Ovary (tissue), 9 donors: Measurements from ENCODE around the gene JADE2. TPM values are rescaled to one million over a fixed set of nuclear protein-coding genes. Genes with fewer than 3 reads are reported as not detected.
A peak's percentile ranks its signal among the peaks of the same experiment; 100 is the strongest.

Experiments
- DNase-seq, 5 donors: peaks; one replicate each; pipeline ENCODE4 v3.0.0-alpha.2; 2019 to 2020
- H3K27ac ChIP-seq, 2 donors: fragments of 200-600 bp; one replicate each; pipeline versions ENCODE4 v1.5.1 to v1.8.0; 2019 to 2022
- H3K27me3 ChIP-seq: fragments of 200-600 bp; one replicate; pipeline ENCODE4 v1.8.0; 2022
- H3K36me3 ChIP-seq: fragments of 200-600 bp; sonication (generic); one replicate; pipeline ENCODE4 v1.5.1; 2019
- H3K4me1 ChIP-seq: one replicate; pipeline ENCODE4 v1.8.1; 2013; ENCODE audit warnings: mild to moderate bottlenecking, moderate library complexity; ENCODE audit not compliant: insufficient read depth
- H3K4me3 ChIP-seq: fragments of 200-600 bp; sonication (generic); one replicate; pipeline ENCODE4 v1.5.1; 2017
- H3K9me3 ChIP-seq, 2 donors: fragments of 200-600 bp in 1 of 2; sonication (generic) in 1 of 2; one replicate each; pipeline versions ENCODE4 v1.5.1 to v1.8.1; 2013 to 2019; ENCODE audit warnings: mild to moderate bottlenecking in 1 of 2, moderate library complexity in 1 of 2
- CTCF ChIP-seq, 3 donors: fragments of 450-650 bp in 2 of 3; fragments of 200-600 bp in 1 of 3; IDR thresholded peaks; one replicate each; pipeline versions ENCODE4 v1.5.1 to v1.8.0; 2016 to 2022; ENCODE audit warnings: antibody characterized with exemption in 3 of 3, mild to moderate bottlenecking in 1 of 3
- EP300 ChIP-seq: sonication (generic); formaldehyde crosslinking; IDR thresholded peaks from one replicate; pipeline ENCODE4 v1.6.1; 2017; ENCODE audit warnings: antibody characterized with exemption
- POLR2A ChIP-seq: fragments of 450-650 bp; IDR thresholded peaks from one replicate; pipeline ENCODE4 v1.6.1; 2017; ENCODE audit warnings: antibody characterized with exemption, mild to moderate bottlenecking, moderate library complexity
- WGBS, 3 donors: extraction: QIAGEN DNeasy Blood & Tissue Kit in 1 of 3; methylation state at CpG; one replicate each; pipeline versions ENCODE4 v1.1.5 to v1.1.7; 2013 to 2017; 5-methylcytosine and 5-hydroxymethylcytosine counted together
- intact Hi-C, 4 donors: fragments of 100-400 bp; cut with DNase I; formaldehyde crosslinking; loops; one replicate each; pipeline versions ENCODE4 v1.11.0 to v1.15.1; 2022 to 2023
- polyA plus RNA-seq, 2 donors: library from polyadenylated mRNA; stranded (reverse); fragments of 200-250 nt in 1 of 2; fragments of 350-450 nt in 1 of 2; fragmentation: Illumina TruSeq in 1 of 2; extraction: RNeasy Lipid Tissue Mini Kit (QIAGEN cat#74804) in 1 of 2; gene quantifications; one replicate each; pipeline ENCODE4 v1.2.3, GENCODE V29; 2013 to 2014
- total RNA-seq, 7 donors: library from RNA; depleted of rRNA in 2 of 7; stranded (reverse); fragments of >200 nt in 2 of 7; fragmentation: NEBNext Ultra II Directional in 3 of 7; extraction: Animal tissue kit (Norgen Biotek cat#: 25700) in 3 of 7; gene quantifications; one replicate each; pipeline versions ENCODE4 v1.1.0 to v1.2.4, GENCODE V29; 2016 to 2023
- donor health status: DM: no; HTN: no; CAD: no; lungs with moderate emphysema.
- donor health status: DM: no; HTN: no; CAD: no.
- donor health status: Bipolar disorder and iron deficiency.
- donor health status: DM: yes; HTN: yes; CAD: no.
- donor health status: DM: no; HTN: no; CAD: no.
- donor health status: DM: yes; HTN: yes; CAD: no.

The JADE2 gene
- total and polyA plus RNA-seq, 9 donors: 23.2 to 82.9 (median 66.0) TPM

DNA sequence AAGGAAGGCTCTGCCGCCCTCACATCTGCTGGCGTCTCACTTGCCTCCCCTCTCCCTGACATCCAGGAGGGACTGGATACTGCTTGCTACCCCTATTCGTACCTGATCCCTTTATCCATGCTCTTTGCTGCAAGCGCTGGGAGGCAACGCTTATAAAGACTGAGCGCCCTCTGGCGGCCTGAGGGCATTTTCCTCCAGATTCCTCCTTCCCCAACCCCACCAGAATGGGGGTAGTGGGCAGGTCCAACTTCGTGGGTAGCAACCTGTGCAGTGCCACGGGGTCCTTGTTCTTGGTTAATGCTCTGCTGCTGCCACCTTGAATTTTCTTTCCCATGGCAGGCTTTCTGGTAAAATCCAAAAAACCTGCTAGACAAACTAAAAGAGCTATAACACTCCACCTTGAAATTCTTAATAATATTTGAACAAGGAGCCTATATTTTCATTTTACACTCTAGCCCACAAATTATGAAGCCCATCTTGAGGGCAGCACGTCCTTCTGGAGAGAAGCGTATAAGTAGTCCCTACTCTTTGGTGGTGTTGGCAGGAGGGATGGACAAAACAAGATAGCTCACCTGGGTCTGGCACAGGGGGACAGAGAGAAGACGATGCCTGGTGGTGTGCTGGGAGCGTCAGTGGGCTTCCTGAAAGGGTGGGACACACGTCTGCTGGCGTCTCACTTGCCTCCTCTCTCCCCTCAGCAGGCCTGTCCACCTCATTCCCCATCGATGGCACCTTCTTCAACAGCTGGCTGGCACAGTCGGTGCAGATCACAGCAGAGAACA lies 52.5 kb downstream of the JADE2 start:
- H3K27ac ChIP-seq: no peak overlapping the region
- WGBS, 3 donors: 44 to 46% (median 44%) methylated on average over 17 of the region's 17 CpGs
- TF ChIP-seq EP300 (no peak), CTCF (IDR thresholded peaks at IDR 0.05) (peak; percentile 59 to 77 (median 70)), POLR2A (no peak)

DNA sequence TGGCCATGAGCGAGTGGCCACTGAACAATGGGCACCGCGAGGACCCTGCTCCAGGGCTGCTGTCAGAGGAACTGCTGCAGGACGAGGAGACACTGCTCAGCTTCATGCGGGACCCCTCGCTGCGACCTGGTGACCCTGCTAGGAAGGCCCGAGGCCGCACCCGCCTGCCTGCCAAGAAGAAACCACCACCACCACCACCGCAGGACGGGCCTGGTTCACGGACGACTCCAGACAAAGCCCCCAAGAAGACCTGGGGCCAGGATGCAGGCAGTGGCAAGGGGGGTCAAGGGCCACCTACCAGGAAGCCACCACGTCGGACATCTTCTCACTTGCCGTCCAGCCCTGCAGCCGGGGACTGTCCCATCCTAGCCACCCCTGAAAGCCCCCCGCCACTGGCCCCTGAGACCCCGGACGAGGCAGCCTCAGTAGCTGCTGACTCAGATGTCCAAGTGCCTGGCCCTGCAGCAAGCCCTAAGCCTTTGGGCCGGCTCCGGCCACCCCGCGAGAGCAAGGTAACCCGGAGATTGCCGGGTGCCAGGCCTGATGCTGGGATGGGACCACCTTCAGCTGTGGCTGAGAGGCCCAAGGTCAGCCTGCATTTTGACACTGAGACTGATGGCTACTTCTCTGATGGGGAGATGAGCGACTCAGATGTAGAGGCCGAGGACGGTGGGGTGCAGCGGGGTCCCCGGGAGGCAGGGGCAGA lies 53.3 kb downstream of the JADE2 start:
- 87 to 93% (median 90%) methylated on average over 32 of the region's 32 CpGs for WGBS, 3 donors
- Histone ChIP-seq H3K27ac (no peak overlapping the region), H3K4me1 (no peaks in the 10 kb centered on the region), H3K4me3 (no peak overlapping the region), H3K36me3 (no peaks in the 10 kb centered on the region), H3K27me3 (no peaks in the 10 kb centered on the region), H3K9me3 (no peaks in the 10 kb centered on the region)
- DNase-seq: peak in 2 of 5 donors; percentile 26 to 35
- intact Hi-C loops: loop anchor here in 3 of 4 donors (5.0 to 10.0 kb wide), 3 partner anchors 164 to 206 kb away; partner anchors contain the start of genes CDKN2AIPNL (in 3 of the 3) and UBE2B (in 1 of the 3)
- TF ChIP-seq EP300 (no peak), CTCF (IDR thresholded peaks at IDR 0.05) (no peak), POLR2A (no peak)

More for the DNA sequence above, 52.5 kb downstream of the JADE2 start:
- Histone ChIP-seq H3K27me3 (no peaks in the 10 kb centered on the region), H3K36me3 (no peaks in the 10 kb centered on the region), H3K4me1 (no peaks in the 10 kb centered on the region), H3K9me3 (no peaks in the 10 kb centered on the region), H3K4me3 (no peak overlapping the region)
- intact Hi-C loops: loop anchor here in 3 of 4 donors (5.0 to 10.0 kb wide), 3 partner anchors 163 to 206 kb away; partner anchors contain the start of genes CDKN2AIPNL (in 3 of the 3) and UBE2B (in 1 of the 3)
- peak; percentile 73 to 89 (median 84) for DNase-seq

- Histone ChIP-seq H3K27ac (no peak overlapping the region), H3K27me3 (no peaks in the 10 kb centered on the region), H3K9me3 (no peaks in the 10 kb centered on the region), H3K4me1 (no peaks in the 10 kb centered on the region), H3K4me3 (no peak overlapping the region), H3K36me3 (no peaks in the 10 kb centered on the region)
- no peak for TF ChIP-seq EP300
- intact Hi-C loops: loop anchor here in 3 of 4 donors (5.0 to 10.0 kb wide), 3 partner anchors 165 to 207 kb away; partner anchors contain the start of genes CDKN2AIPNL (in 3 of the 3) and UBE2B (in 1 of the 3)
- whole genome bisulfite sequencing, 3 donors: 82 to 92% (median 89%) methylated on average over 13 of the region's 13 CpGs
- no peak for DNase-seq
Measured at GRCh38 chr5:134579284-134579771, 53.9 kb downstream of the JADE2 start.

- TF ChIP-seq CTCF (IDR thresholded peaks at IDR 0.05) (no peak), POLR2A (no peak), EP300 (no peak)
- H3K27me3 ChIP-seq: no peaks in the 10 kb centered on the region
- H3K4me3 ChIP-seq: no peak overlapping the region
- H3K36me3 ChIP-seq: no peaks in the 10 kb centered on the region
- no peak overlapping the region for H3K27ac ChIP-seq
- no peaks in the 10 kb centered on the region for H3K4me1 ChIP-seq
- DNase-seq: peak in 1 of 5 donors; percentile 20
- H3K9me3 ChIP-seq: no peaks in the 10 kb centered on the region
- intact Hi-C loops: loop anchor here in 3 of 4 donors (5.0 to 10.0 kb wide), 4 partner anchors 275 to 405 kb away; partner anchors contain the start of gene SKP1 (in 1 of the 3)
- WGBS, 3 donors: 54 to 62% (median 58%) methylated on average over 14 of the region's 14 CpGs
Measured at GRCh38 chr5:134580001-134580460, 54.6 kb downstream of the JADE2 start.
